ENCODE results near the gene ACAA2.
"Not testable (repeated sequence)": the region's sequence is repeated elsewhere in the genome, so short reads cannot be mapped to it uniquely, and the experiment has no call there.

DNA sequence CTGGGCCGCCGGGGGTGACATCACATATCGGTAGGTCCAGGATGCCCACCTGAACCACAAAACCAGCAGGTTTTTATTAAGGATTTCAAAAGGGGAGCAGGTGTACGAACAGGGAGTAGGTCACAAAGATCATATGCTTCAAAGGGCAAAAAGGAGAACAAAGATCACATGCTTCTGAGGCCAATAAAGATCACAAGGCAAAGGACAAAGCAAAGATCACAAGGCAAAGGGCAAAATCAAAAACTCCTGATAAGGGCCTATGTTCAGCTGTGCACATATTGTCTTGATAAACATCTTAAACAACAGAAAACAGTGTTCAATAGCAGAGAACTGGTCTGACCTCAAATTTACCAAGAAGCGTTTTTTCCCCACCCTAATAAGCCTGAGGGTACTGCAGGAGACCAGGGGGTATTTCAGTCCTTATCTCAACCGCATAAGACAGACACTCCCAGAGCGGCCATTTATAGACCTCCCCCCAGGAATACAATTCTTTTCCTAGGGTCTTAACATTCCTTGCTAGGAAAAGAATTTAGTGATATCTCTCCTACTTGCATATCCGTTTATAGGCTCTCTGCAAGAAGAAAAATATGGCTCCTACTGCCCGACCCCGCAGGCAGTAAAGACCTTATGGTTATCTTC, 4.7 kb downstream of the ACAA2 start:
- not testable (repeated sequence) for TF ChIP-seq POLR2A, POLR2AphosphoS5 (IDR thresholded peaks at IDR 0.05; ENCODE audit: low read depth, low read length)

Data from GM12892 (cell line).